ENCODE measurements around the gene GFRA3. TPM values are rescaled to one million over a fixed set of nuclear protein-coding genes. Genes with fewer than 3 reads are reported as not detected.

GFRA3 gene
- total RNA-seq, 1 donor from 2014 or later: 0.13 TPM

GRCh38 chr5:138213161-138214029, 61.0 kb downstream of the GFRA3 start, which contains the start of gene CDC23:
Gene CDC23 (minus strand): TSS chr5:138213323. CDS start chr5:138213312, 11 bp downstream.
- Mint-ChIP-seq H3K27ac (peak within 1 kb of the TSS; percentile 93), H3K9me3 (no peaks in the 10 kb centered on the region), H3K27me3 (ENCODE audit: insufficient read depth) (no peaks in the 10 kb centered on the region), H3K36me3 (ENCODE audit: low read depth) (peaks cover 3% of the 10 kb centered on the region), H3K4me3 (peak within 1 kb of the TSS; percentile 96), H3K4me1 (ENCODE audit: low read depth) (peaks cover 24% of the 10 kb centered on the region)
- intact Hi-C loops (cut with micrococcal nuclease): loop anchor here (1.0 to 5.0 kb wide), 11 partner anchors 35 to 1894 kb away; partner anchors contain the start of genes BRD8, CDC25C, EGR1 and ETF1
- peak; percentile 89 for DNase-seq (ENCODE audit: low spot score)

GRCh38 chr5:138212828-138213160, 61.6 kb downstream of the GFRA3 start:
- H3K4me3 Mint-ChIP-seq: peak overlapping the region; percentile 96
- intact Hi-C loops (cut with micrococcal nuclease): loop anchor here (1.0 to 5.0 kb wide), 11 partner anchors 34 to 1895 kb away; partner anchors contain the start of genes BRD8, CDC25C, EGR1 and ETF1
- H3K27me3 Mint-ChIP-seq (ENCODE audit: insufficient read depth): no peaks in the 10 kb centered on the region
- DNase-seq (ENCODE audit: low spot score): no peak
- H3K9me3 Mint-ChIP-seq: no peaks in the 10 kb centered on the region
- peak overlapping the region; percentile 93 for H3K27ac Mint-ChIP-seq
- peaks cover 24% of the 10 kb centered on the region for H3K4me1 Mint-ChIP-seq (ENCODE audit: low read depth)
- H3K36me3 Mint-ChIP-seq (ENCODE audit: low read depth): peaks cover 7% of the 10 kb centered on the region

- Mint-ChIP-seq H3K27me3 (ENCODE audit: insufficient read depth) (no peaks in the 10 kb centered on the region), H3K36me3 (ENCODE audit: low read depth) (peaks cover 9% of the 10 kb centered on the region), H3K4me3 (peak overlapping the region; percentile 81), H3K27ac (peak overlapping the region; percentile 31), H3K4me1 (ENCODE audit: low read depth) (peaks cover 24% of the 10 kb centered on the region), H3K9me3 (no peaks in the 10 kb centered on the region)
- DNase-seq (ENCODE audit: low spot score): no peak
- intact Hi-C loops (cut with micrococcal nuclease): loop anchor here (5.0 kb wide), 2 partner anchors 324 to 1896 kb away; partner anchors contain the start of gene PKD2L2
Observed at GRCh38 chr5:138210985-138211384, 63.4 kb downstream of the GFRA3 start.

Other genes starting within 250 kb of the GFRA3 start
- gene FAM13B, start 241.5 kb downstream of the GFRA3 start, total RNA-seq: 17.2 and 22.3 TPM in 2 replicates
- not detected in 2 replicates for gene WNT8A, start 190.6 kb downstream of the GFRA3 start, total RNA-seq
- gene NME5, start 135.2 kb downstream of the GFRA3 start, total RNA-seq: not detected in 2 replicates
- gene BRD8, start 96.0 kb downstream of the GFRA3 start, total RNA-seq: 51.8 and 57.9 TPM in 2 replicates
- gene KIF20A, start 95.5 kb downstream of the GFRA3 start, total RNA-seq: 17.4 and 18.8 TPM in 2 replicates
- gene CDC23, start 61.3 kb downstream of the GFRA3 start, total RNA-seq: 48.0 and 50.4 TPM in 2 replicates
- 5.3 and 5.6 TPM in 2 replicates for gene CDC25C, start 57.2 kb upstream of the GFRA3 start, total RNA-seq
- 27.0 and 29.2 TPM in 2 replicates for gene FAM53C, start 63.6 kb upstream of the GFRA3 start, total RNA-seq
- gene KDM3B, start 78.1 kb upstream of the GFRA3 start, total RNA-seq: 55.0 and 59.3 TPM in 2 replicates
- 5.1 and 5.4 TPM in 2 replicates for gene REEP2, start 164.4 kb upstream of the GFRA3 start, total RNA-seq
- gene EGR1, start 190.9 kb upstream of the GFRA3 start, total RNA-seq: 42.8 and 43.0 TPM in 2 replicates